22Rv1 (cell line): ENCODE measurements around the gene SLC16A2.

Source experiments
- ZFX ChIP-seq: fragments of 450-650 bp; IDR thresholded peaks from 2 replicates; pipeline ENCODE4 v1.6.1; 2017; ENCODE audit warnings: antibody characterized with exemption, borderline replicate concordance
- TF ChIP-seq, protein P1 (sequence below): fragments of 450-650 bp; IDR thresholded peaks from 2 replicates; pipeline ENCODE4 v1.5.1; 2017; ENCODE audit warnings: mild to moderate bottlenecking

- TF ChIP-seq, protein P1, sequence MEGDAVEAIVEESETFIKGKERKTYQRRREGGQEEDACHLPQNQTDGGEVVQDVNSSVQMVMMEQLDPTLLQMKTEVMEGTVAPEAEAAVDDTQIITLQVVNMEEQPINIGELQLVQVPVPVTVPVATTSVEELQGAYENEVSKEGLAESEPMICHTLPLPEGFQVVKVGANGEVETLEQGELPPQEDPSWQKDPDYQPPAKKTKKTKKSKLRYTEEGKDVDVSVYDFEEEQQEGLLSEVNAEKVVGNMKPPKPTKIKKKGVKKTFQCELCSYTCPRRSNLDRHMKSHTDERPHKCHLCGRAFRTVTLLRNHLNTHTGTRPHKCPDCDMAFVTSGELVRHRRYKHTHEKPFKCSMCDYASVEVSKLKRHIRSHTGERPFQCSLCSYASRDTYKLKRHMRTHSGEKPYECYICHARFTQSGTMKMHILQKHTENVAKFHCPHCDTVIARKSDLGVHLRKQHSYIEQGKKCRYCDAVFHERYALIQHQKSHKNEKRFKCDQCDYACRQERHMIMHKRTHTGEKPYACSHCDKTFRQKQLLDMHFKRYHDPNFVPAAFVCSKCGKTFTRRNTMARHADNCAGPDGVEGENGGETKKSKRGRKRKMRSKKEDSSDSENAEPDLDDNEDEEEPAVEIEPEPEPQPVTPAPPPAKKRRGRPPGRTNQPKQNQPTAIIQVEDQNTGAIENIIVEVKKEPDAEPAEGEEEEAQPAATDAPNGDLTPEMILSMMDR: no peak
- no peak for TF ChIP-seq ZFX
These were observed 877 bp upstream of the SLC16A2 start for GRCh38 chrX:74420196-74421035.
